ENCODE data around the gene CXCL14.

DNA sequence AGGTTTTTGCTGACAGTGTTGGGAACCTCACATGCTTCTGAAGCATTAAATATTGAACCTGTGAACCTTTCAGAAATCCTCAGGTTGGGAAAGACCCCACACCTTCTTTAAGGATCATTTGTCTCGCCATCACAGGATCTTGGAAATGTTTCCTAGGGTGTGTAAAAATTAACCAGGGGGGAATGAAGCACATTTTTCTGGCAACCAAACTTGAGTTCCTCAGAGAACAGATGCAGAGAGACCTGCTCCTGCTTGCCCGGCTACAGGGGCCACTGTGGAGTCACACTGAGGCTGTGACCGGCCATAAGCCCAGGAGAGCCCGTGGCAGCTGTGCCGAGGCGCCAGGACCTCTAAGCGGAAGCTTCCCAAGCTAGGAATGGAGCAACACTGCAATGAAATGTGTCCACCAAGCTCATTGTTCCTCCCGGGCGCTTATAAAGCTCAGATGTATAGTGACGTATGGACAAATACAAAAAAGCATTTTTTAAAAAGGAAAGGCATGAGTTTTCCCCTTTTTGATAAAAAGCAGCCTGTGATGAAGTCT is 7.7 kb downstream of the CXCL14 start:
- TF ChIP-seq, protein P1, sequence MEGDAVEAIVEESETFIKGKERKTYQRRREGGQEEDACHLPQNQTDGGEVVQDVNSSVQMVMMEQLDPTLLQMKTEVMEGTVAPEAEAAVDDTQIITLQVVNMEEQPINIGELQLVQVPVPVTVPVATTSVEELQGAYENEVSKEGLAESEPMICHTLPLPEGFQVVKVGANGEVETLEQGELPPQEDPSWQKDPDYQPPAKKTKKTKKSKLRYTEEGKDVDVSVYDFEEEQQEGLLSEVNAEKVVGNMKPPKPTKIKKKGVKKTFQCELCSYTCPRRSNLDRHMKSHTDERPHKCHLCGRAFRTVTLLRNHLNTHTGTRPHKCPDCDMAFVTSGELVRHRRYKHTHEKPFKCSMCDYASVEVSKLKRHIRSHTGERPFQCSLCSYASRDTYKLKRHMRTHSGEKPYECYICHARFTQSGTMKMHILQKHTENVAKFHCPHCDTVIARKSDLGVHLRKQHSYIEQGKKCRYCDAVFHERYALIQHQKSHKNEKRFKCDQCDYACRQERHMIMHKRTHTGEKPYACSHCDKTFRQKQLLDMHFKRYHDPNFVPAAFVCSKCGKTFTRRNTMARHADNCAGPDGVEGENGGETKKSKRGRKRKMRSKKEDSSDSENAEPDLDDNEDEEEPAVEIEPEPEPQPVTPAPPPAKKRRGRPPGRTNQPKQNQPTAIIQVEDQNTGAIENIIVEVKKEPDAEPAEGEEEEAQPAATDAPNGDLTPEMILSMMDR (conservative IDR thresholded peaks at IDR 0.05; ENCODE audit: low read depth, low read length), result no peak
- no peak for TF ChIP-seq EZH2 (IDR thresholded peaks at IDR 0.05; ENCODE audit: low read length, unreplicated experiment)

Data from PC-3 (cell line).